ENCODE data around the gene SLC47A2.

Gene SLC47A2

DNA sequence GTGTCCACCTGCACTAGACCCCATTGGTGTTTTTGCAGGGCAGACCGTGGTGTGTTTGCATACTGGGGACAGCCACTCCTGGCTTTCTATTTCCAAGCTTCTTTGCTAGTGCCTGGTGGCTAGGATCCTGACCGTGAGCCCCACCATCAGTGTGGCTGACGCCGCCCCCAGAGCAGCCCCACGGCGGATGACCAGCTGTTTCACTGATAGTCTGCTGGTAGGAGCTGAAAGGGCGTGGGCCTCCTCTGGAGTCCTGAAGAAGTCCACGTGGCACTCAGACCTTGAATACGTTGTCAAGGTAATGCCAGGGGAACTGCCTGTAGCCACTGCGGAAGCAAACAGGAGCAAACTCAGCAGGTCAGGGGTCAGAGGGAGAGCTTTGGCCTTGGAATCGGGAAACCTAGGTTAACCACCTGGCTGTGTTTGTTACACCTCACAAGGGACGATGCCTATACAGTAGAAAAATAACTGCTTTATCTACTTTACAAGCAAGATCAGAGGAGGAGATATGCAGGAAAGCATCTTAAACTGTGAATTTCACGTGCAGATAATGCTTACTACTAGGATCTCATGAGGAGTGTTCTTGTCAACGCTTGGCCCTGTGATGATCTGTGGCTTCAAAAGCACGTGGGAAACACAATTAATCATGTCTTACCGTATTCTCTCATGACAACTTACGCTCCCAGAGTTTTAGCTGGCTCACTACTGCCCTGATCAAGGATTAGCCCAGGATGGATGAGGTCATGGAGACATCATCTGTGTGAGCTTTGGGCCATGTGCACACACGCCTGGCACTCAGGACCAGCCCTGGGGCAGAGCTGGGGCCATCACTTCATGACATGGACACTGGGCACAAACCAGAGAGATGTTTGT is 37.6 kb downstream of the SLC47A2 start:
- no peak for DNase-seq (ENCODE audit: extremely low read depth, low read depth)
- no peak overlapping the region for H3K4me3 ChIP-seq (replicated peaks; ENCODE audit: low read depth, low read length)
- TF ChIP-seq, protein P1, sequence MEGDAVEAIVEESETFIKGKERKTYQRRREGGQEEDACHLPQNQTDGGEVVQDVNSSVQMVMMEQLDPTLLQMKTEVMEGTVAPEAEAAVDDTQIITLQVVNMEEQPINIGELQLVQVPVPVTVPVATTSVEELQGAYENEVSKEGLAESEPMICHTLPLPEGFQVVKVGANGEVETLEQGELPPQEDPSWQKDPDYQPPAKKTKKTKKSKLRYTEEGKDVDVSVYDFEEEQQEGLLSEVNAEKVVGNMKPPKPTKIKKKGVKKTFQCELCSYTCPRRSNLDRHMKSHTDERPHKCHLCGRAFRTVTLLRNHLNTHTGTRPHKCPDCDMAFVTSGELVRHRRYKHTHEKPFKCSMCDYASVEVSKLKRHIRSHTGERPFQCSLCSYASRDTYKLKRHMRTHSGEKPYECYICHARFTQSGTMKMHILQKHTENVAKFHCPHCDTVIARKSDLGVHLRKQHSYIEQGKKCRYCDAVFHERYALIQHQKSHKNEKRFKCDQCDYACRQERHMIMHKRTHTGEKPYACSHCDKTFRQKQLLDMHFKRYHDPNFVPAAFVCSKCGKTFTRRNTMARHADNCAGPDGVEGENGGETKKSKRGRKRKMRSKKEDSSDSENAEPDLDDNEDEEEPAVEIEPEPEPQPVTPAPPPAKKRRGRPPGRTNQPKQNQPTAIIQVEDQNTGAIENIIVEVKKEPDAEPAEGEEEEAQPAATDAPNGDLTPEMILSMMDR (IDR thresholded peaks at IDR 0.05; ENCODE audit: low read depth, low read length, missing control alignments): no peak

DNA sequence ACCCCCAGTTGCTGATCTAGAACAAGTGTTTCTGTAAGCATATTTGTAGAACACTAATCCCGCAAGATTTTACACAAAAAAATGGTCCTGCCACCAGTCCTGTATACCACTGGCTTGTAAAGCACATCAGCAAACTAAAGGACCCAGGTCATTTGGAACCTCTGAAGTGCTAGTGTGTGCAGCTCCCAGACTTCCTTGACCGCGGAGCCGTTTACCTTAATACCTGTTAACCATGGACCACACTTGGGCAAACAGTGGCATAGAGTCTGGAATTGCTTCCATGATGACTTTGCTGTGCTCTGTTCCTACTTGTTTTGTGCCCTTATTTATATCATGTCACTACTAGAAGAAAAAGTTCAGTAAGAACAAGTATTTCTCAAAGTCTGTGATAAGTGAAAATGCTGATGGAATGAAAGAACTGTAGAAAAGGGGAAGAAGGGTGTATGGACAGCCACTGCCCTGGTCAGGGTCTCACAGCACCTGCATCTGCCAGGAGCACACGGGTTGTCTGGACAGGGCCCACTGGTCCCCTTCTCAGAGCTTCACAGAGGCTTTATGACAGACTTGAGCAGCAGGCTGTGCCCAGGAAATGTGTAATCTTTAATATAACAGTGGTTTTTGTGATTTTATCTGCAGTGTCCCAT is 38.5 kb downstream of the SLC47A2 start:
- no peak overlapping the region for H3K4me3 ChIP-seq (replicated peaks; ENCODE audit: low read depth, low read length)
- DNase-seq (ENCODE audit: extremely low read depth, low read depth): no peak
- TF ChIP-seq, protein P1 (IDR thresholded peaks at IDR 0.05; ENCODE audit: low read depth, low read length, missing control alignments): no peak

DNA sequence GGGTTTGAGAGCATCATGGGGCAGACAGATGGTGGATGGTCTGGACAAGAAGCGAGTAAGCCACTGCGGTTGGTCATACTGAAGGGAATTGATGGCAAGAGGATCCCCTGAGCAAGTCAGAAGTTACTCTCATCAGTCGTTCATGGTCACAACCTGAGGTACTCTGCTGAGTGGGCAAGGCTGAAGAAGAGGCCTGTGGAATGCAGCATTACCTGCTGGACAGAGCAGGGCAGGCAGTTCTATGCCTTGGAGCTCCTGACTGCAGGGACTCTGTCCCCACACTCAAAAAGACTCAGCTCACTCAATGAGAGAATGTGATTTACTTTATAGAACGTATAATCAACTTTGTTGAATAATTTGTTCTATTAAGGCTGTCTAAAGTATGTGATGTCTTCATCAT is 39.5 kb downstream of the SLC47A2 start:
- no peak overlapping the region for H3K4me3 ChIP-seq (replicated peaks; ENCODE audit: low read depth, low read length)
- no peak for DNase-seq (ENCODE audit: extremely low read depth, low read depth)
- TF ChIP-seq, protein P1 (IDR thresholded peaks at IDR 0.05; ENCODE audit: low read depth, low read length, missing control alignments): no peak

DNA sequence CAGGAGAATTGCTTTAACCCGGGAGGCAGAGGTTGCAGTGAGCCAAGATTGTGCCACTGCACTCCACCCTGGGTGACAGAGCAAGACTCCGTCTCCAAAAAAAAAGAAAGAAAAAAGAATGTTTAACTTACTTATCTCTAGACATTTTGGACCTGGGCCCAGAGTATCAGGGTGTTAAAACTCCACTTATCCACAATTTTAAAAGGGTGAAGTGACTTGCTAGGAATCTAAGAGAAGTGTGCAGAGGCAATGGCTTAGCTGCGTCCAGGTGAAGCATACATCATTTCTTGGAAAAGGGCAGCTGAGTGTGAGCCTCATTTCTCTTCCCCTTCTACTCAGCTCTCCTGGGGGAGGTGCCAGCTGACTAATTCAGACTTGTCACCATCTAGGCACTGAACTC is 42.8 kb downstream of the SLC47A2 start:
- DNase-seq (ENCODE audit: extremely low read depth, low read depth): no peak
- no peak overlapping the region for H3K4me3 ChIP-seq (replicated peaks; ENCODE audit: low read depth, low read length)
- TF ChIP-seq, protein P1 (IDR thresholded peaks at IDR 0.05; ENCODE audit: low read depth, low read length, missing control alignments): no peak

DNA sequence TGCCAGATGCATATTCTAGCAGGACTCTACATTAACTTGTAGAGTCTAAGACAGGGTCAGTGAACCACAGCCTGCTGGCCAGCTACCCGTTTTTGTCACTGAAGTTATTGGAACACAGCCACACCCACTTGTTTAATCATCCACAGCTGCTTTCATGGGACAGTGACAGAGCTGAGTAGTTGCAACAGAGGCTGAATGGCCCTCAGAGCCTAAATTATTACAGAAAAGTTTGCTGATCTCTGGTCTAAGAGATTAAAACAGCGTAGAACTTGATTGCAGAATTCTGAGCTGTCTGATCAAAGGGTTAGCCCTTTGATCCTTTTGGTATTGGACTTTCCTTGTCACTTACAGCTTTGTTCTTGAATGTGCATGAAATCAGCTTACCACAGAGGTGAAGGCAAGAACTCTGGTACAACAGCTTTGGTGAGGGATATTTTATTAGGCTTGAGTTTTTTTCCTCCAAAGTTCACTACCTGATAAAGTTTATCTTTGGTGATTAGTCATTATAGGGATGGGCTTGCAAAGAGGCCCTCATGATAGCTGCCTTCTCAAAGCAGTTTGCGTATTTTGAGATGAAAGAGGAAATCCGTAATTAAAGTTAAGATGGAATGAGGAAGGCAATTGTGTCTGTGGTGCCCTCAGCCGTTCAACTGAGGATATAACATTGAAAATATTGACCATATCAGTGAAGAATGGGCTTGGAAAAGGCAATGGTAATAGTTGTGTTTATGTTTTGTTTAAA is 44.2 kb downstream of the SLC47A2 start:
- H3K4me3 ChIP-seq (replicated peaks; ENCODE audit: low read depth, low read length): no peak overlapping the region
- no peak for DNase-seq (ENCODE audit: extremely low read depth, low read depth)
- TF ChIP-seq, protein P1 (IDR thresholded peaks at IDR 0.05; ENCODE audit: low read depth, low read length, missing control alignments): no peak

DNA sequence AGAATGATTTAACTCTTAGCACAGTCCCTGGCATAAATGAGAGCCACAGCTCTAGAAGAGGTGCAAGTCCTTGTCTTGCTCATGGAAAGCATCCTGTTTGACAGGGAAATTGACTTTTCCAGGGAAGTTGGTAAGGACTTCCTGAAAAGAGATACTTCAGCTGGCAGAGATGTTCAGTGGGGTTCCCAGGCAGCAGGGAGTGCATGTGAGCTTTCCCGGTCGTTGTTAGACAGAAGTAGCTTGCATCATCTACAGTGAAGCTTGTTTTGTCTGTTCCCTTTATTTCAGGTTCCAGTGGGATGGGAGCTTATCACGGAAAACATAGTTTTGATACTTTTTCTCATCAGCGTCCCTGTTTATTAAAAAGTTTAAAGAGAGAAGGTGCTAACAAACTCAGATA is 45.0 kb downstream of the SLC47A2 start:
- DNase-seq (ENCODE audit: extremely low read depth, low read depth): no peak
- TF ChIP-seq, protein P1 (IDR thresholded peaks at IDR 0.05; ENCODE audit: low read depth, low read length, missing control alignments): no peak
- no peak overlapping the region for H3K4me3 ChIP-seq (replicated peaks; ENCODE audit: low read depth, low read length)
